Keratinocyte (primary cell): ENCODE measurements around the gene MIS18A.

ENCODE experiments used
- CTCF ChIP-seq, 3 experiments: IDR thresholded peaks in 1 of 3; conservative IDR thresholded peaks in 1 of 3; optimal IDR thresholded peaks in 1 of 3; 2 replicates in 2 of 3; 3 replicates in 1 of 3; pipeline versions ENCODE3 to v1.5.1; 2011; ENCODE audit warnings: low read length in 3 of 3, mild to moderate bottlenecking in 3 of 3, moderate library complexity in 2 of 3, control low read depth in 1 of 3, inconsistent platforms in 1 of 3; ENCODE audit not compliant: insufficient read depth in 2 of 3; ENCODE audit errors: extremely low read depth in 1 of 3
- EZH2 ChIP-seq: IDR thresholded peaks from one replicate; pipeline ENCODE4 v1.6.1; 2012; ENCODE audit warnings: inconsistent platforms, mild to moderate bottlenecking, low read length, moderate library complexity

- TF ChIP-seq CTCF (optimal IDR thresholded peaks at IDR 0.05 in 1 of 3, IDR thresholded peaks at IDR 0.05 in 1 of 3, conservative IDR thresholded peaks at IDR 0.05 in 1 of 3; ENCODE audit: extremely low read depth in 1 of 3, insufficient read depth in 2 of 3, low read length in 3 of 3) (no peak), EZH2 (no peak)
Measured at GRCh38 chr21:32309906-32310460, 31.1 kb upstream of the MIS18A start.
